ENCODE results near the gene KANK4.
"Not testable (repeated sequence)": the region's sequence is repeated elsewhere in the genome, so short reads cannot be mapped to it uniquely, and the experiment has no call there.

GRCh38 chr1:62244380-62244779 is 74.9 kb downstream of the KANK4 start:
- TF ChIP-seq CTCF, POLR2A (IDR thresholded peaks at IDR 0.05): not testable (repeated sequence)

Data from adrenal gland (tissue), 5 donors.